ENCODE data around the gene GPR183.

Gene GPR183

GRCh38 chr13:99355267-99356011 lies 48.2 kb upstream of the GPR183 start (continued):
- TF ChIP-seq ZNF433 (tag by site-specific recombination; IDR thresholded peaks at IDR 0.05; ENCODE audit: low read depth) (no peak), ZNF221 (tag by site-specific recombination; IDR thresholded peaks at IDR 0.05; ENCODE audit: borderline replicate concordance) (no peak), ZNF555 (tag by site-specific recombination; conservative IDR thresholded peaks at IDR 0.05) (no peak), ZNF280C (tag by site-specific recombination; IDR thresholded peaks at IDR 0.05) (no peak)

GRCh38 chr13:99354371-99354951 lies 47.3 kb upstream of the GPR183 start:
- CTCF ChIA-PET = no interaction called here
- Histone ChIP-seq H3K9me3 (ENCODE audit: control insufficient read depth, insufficient read depth, low read depth, low read length) (no peaks in the 10 kb centered on the region), H3K4me3 (ENCODE audit: low read depth, low read length) (no peak overlapping the region), H3K4me1 (ENCODE audit: control insufficient read depth, insufficient read depth, low read length) (no peaks in the 10 kb centered on the region), H3K27ac (ENCODE audit: extremely low read depth, low read depth, low read length) (no peak overlapping the region), H3K36me3 (ENCODE audit: control insufficient read depth in 2 of 2, insufficient read depth in 1 of 2, low read length in 2 of 2) (peaks cover 0 to 20% of the 10 kb centered on the region in 2 experiments; a peak in 1 of 3 replicates)
- TF ChIP-seq ZNF529 (tag by site-specific recombination; IDR thresholded peaks at IDR 0.05; ENCODE audit: insufficient replicate concordance) (no peak), ZNF146 (tag by site-specific recombination; IDR thresholded peaks at IDR 0.05) (no peak), EGR2 (tag by site-specific recombination; IDR thresholded peaks at IDR 0.05; ENCODE audit: low read depth) (no peak), GLIS2 (tag by site-specific recombination; IDR thresholded peaks at IDR 0.05) (no peak), ZNF785 (tag by site-specific recombination; IDR thresholded peaks at IDR 0.05) (no peak), ZNF138 (tag by site-specific recombination; IDR thresholded peaks at IDR 0.05; ENCODE audit: borderline replicate concordance) (no peak), ZNF747 (tag by site-specific recombination; IDR thresholded peaks at IDR 0.05) (no peak), OSR2 (tag by site-specific recombination; IDR thresholded peaks at IDR 0.05) (no peak), AEBP2 (tag by site-specific recombination; IDR thresholded peaks at IDR 0.05; ENCODE audit: borderline replicate concordance) (no peak), TSHZ1 (tag by site-specific recombination; IDR thresholded peaks at IDR 0.05; ENCODE audit: borderline replicate concordance) (no peak), ZNF341 (tag by site-specific recombination; IDR thresholded peaks at IDR 0.05; ENCODE audit: low read depth) (no peak), ZNF366 (tag by site-specific recombination; conservative IDR thresholded peaks at IDR 0.05) (no peak)
- POLR2A ChIA-PET = no interaction called here
